ENCODE data around the gene DYNC1I1.

Gene DYNC1I1

GRCh38 chr7:95772298-95772770 lies at the start of gene DYNC1I1:
DYNC1I1 (plus strand) TSS chr7:95772554; CDS start chr7:95804730, 32,176 bp downstream.
- DNase-seq (ENCODE audit: low spot score): no peak

GRCh38 chr7:95723583-95724180 lies 48.7 kb upstream of the DYNC1I1 start:
- no peak for DNase-seq (ENCODE audit: low spot score)

GRCh38 chr7:95725205-95725604 lies 47.1 kb upstream of the DYNC1I1 start:
- DNase-seq (ENCODE audit: low spot score): no peak

GRCh38 chr7:95730493-95731280 lies 41.7 kb upstream of the DYNC1I1 start:
- no peak for DNase-seq (ENCODE audit: low spot score)

- DNase-seq (ENCODE audit: low spot score): no peak
These were observed 35.7 kb upstream of the DYNC1I1 start for GRCh38 chr7:95736635-95737034.

- DNase-seq (ENCODE audit: low spot score): no peak
These were observed 34.4 kb upstream of the DYNC1I1 start for GRCh38 chr7:95737828-95738505.

GRCh38 chr7:95749044-95749443 lies 23.3 kb upstream of the DYNC1I1 start:
- DNase-seq (ENCODE audit: low spot score): no peak

- no peak for DNase-seq (ENCODE audit: low spot score)
These were observed 22.8 kb upstream of the DYNC1I1 start for GRCh38 chr7:95749515-95749914.

- DNase-seq (ENCODE audit: low spot score): no peak
These were observed 18.9 kb upstream of the DYNC1I1 start for GRCh38 chr7:95753440-95753839.

- no peak for DNase-seq (ENCODE audit: low spot score)
These were observed 16.9 kb upstream of the DYNC1I1 start for GRCh38 chr7:95755277-95755934.

- DNase-seq (ENCODE audit: low spot score): no peak
These were observed 14.2 kb upstream of the DYNC1I1 start for GRCh38 chr7:95758187-95758586.

GRCh38 chr7:95766086-95766485 lies 6.3 kb upstream of the DYNC1I1 start:
- no peak for DNase-seq (ENCODE audit: low spot score)

GRCh38 chr7:95766657-95767056 lies 5.7 kb upstream of the DYNC1I1 start:
- no peak for DNase-seq (ENCODE audit: low spot score)

GRCh38 chr7:95772771-95773581 lies 622 bp downstream of the DYNC1I1 start:
- no peak for DNase-seq (ENCODE audit: low spot score)

GRCh38 chr7:95776561-95777185 lies 4.3 kb downstream of the DYNC1I1 start:
- no peak for DNase-seq (ENCODE audit: low spot score)

- DNase-seq (ENCODE audit: low spot score): no peak
These were observed 4.9 kb downstream of the DYNC1I1 start for GRCh38 chr7:95777269-95777668.

GRCh38 chr7:95780665-95781064 lies 8.3 kb downstream of the DYNC1I1 start:
- DNase-seq (ENCODE audit: low spot score): no peak

- DNase-seq (ENCODE audit: low spot score): no peak
These were observed 9.7 kb downstream of the DYNC1I1 start for GRCh38 chr7:95781961-95782586.

GRCh38 chr7:95784796-95785195 lies 12.4 kb downstream of the DYNC1I1 start:
- DNase-seq (ENCODE audit: low spot score): no peak

GRCh38 chr7:95788258-95788657 lies 15.9 kb downstream of the DYNC1I1 start:
- no peak for DNase-seq (ENCODE audit: low spot score)

- no peak for DNase-seq (ENCODE audit: low spot score)
These were observed 16.5 kb downstream of the DYNC1I1 start for GRCh38 chr7:95788884-95789283.
